H9 (cell line): ENCODE results near the gene FOXP2. TPM values are rescaled to one million over a fixed set of nuclear protein-coding genes. Genes with fewer than 3 reads are reported as not detected.

Experiments
- DNase-seq: peaks from one replicate; pipeline ENCODE4 v3.0.0-alpha.2; 2017
- H2AFZ ChIP-seq: one replicate; pipeline ENCODE4 v1.6.1; 2013; ENCODE audit warnings: mild to moderate bottlenecking, low read length, control low read depth, moderate library complexity
- H2AK5ac ChIP-seq: 2 replicates; pipeline ENCODE4 v1.6.1; 2013; ENCODE audit warnings: low read length, control low read depth, mixed read lengths; ENCODE audit not compliant: insufficient read length
- H2BK120ac ChIP-seq: one replicate; pipeline ENCODE4 v1.6.1; 2013; ENCODE audit warnings: low read depth, mild to moderate bottlenecking, low read length, control low read depth, inconsistent platforms; ENCODE audit not compliant: poor library complexity, severe bottlenecking
- H2BK12ac ChIP-seq: 2 replicates; pipeline ENCODE4 v1.6.1; 2013; ENCODE audit warnings: low read length, control low read depth, mixed read lengths, low read depth; ENCODE audit not compliant: insufficient read length
- H2BK15ac ChIP-seq: 2 replicates; pipeline ENCODE4 v1.6.1; 2013; ENCODE audit warnings: low read depth, low read length, control low read depth
- H2BK20ac ChIP-seq: one replicate; pipeline ENCODE4 v1.6.1; 2013; ENCODE audit warnings: low read depth, mild to moderate bottlenecking, low read length, control low read depth, inconsistent platforms; ENCODE audit not compliant: poor library complexity, severe bottlenecking
- H2BK5ac ChIP-seq: 2 replicates; pipeline ENCODE4 v1.6.1; 2013; ENCODE audit warnings: low read length, control low read depth, mixed read lengths; ENCODE audit not compliant: insufficient read length
- H3K14ac ChIP-seq: 2 replicates; pipeline ENCODE4 v1.6.1; 2013; ENCODE audit warnings: low read length, control low read depth; ENCODE audit not compliant: insufficient read depth
- H3K18ac ChIP-seq: 2 replicates; pipeline ENCODE4 v1.6.1; 2013; ENCODE audit warnings: low read depth, mild to moderate bottlenecking, mixed read lengths, low read length, control low read depth; ENCODE audit not compliant: insufficient read length
- H3K23ac ChIP-seq: 2 replicates; pipeline ENCODE4 v1.6.1; 2013; ENCODE audit warnings: low read length, control low read depth, mixed read lengths, low read depth; ENCODE audit not compliant: insufficient read length
- H3K23me2 ChIP-seq: 2 replicates; pipeline ENCODE4 v1.6.1; 2013; ENCODE audit warnings: low read depth, mild to moderate bottlenecking, mixed read lengths, low read length, control low read depth; ENCODE audit not compliant: insufficient read length, poor library complexity, severe bottlenecking
- H3K27ac ChIP-seq: 2 replicates; pipeline ENCODE4 v1.5.1; 2013; ENCODE audit warnings: low read length, control low read depth, mixed read lengths, low read depth; ENCODE audit not compliant: insufficient read length
- H3K27me3 ChIP-seq: 2 replicates; pipeline ENCODE4 v1.6.1; 2013; ENCODE audit warnings: low read length, control low read depth, inconsistent platforms; ENCODE audit not compliant: insufficient read depth
- H3K4ac ChIP-seq: 2 replicates; pipeline ENCODE4 v1.6.1; 2013; ENCODE audit warnings: low read depth, mild to moderate bottlenecking, control low read depth, inconsistent platforms, low read length, moderate library complexity
- H3K4me1 ChIP-seq: 2 replicates; pipeline ENCODE4 v1.6.1; 2013; ENCODE audit warnings: low read length, control low read depth, inconsistent platforms; ENCODE audit not compliant: insufficient read depth
- H3K4me2 ChIP-seq: 2 replicates; pipeline ENCODE4 v1.6.1; 2013; ENCODE audit warnings: low read length, control low read depth, mixed read lengths; ENCODE audit not compliant: insufficient read length, insufficient read depth
- H3K56ac ChIP-seq: 2 replicates; pipeline ENCODE4 v1.6.1; 2013; ENCODE audit warnings: low read depth, mild to moderate bottlenecking, mixed read lengths, low read length, control low read depth; ENCODE audit not compliant: insufficient read length
- H3K79me1 ChIP-seq: 2 replicates; pipeline ENCODE4 v1.6.1; 2013; ENCODE audit warnings: low read depth, mild to moderate bottlenecking, moderate library complexity, low read length, control low read depth, inconsistent platforms; ENCODE audit not compliant: insufficient read depth, poor library complexity, severe bottlenecking
- H3K79me2 ChIP-seq: 2 replicates; pipeline ENCODE4 v1.6.1; 2013; ENCODE audit warnings: low read length, control low read depth, inconsistent platforms; ENCODE audit not compliant: insufficient read depth
- H3K9ac ChIP-seq: 2 replicates; pipeline ENCODE4 v1.6.1; 2013; ENCODE audit warnings: low read length, control low read depth, mixed read lengths; ENCODE audit not compliant: insufficient read length; ENCODE audit errors: extremely low read depth
- H3K9me3 ChIP-seq: one replicate; pipeline ENCODE4 v1.6.1; 2013; ENCODE audit warnings: low read depth, low read length, inconsistent platforms; ENCODE audit not compliant: control insufficient read depth
- H3T11ph ChIP-seq: one replicate; pipeline ENCODE4 v1.6.1; 2013; ENCODE audit warnings: mild to moderate bottlenecking, low read length, control low read depth, inconsistent platforms
- H4K20me1 ChIP-seq: one replicate; pipeline ENCODE4 v1.6.1; 2013; ENCODE audit not compliant: control insufficient read depth, insufficient read length, insufficient read depth
- H4K5ac ChIP-seq: 2 replicates; pipeline ENCODE4 v1.6.1; 2013; ENCODE audit warnings: low read depth, mild to moderate bottlenecking, mixed read lengths, low read length, control low read depth; ENCODE audit not compliant: insufficient read length
- H4K8ac ChIP-seq: replicated peaks from 2 replicates; pipeline ENCODE4 v1.6.1; 2013; ENCODE audit warnings: low read length, control low read depth, mixed read lengths, low read depth; ENCODE audit not compliant: insufficient read length
- H4K91ac ChIP-seq: 2 replicates; pipeline ENCODE4 v1.6.1; 2013; ENCODE audit warnings: low read depth, mild to moderate bottlenecking, moderate library complexity, mixed read lengths, low read length, control low read depth; ENCODE audit not compliant: insufficient read length
- H3K27ac Mint-ChIP-seq, 3 experiments: 2 replicates in 2 of 3; 3 replicates in 1 of 3; pipeline ENCODE4 v1.8.0; 2020 to 2021; ENCODE audit warnings: mixed read lengths in 3 of 3, mild to moderate bottlenecking in 1 of 3, moderate library complexity in 1 of 3
- H3K27me3 Mint-ChIP-seq: 2 replicates; pipeline ENCODE4 v1.8.0; 2021; ENCODE audit warnings: low read depth, mild to moderate bottlenecking, moderate library complexity, mixed read lengths
- H3K36me3 Mint-ChIP-seq, 3 experiments: 2 replicates in 2 of 3; 3 replicates in 1 of 3; pipeline ENCODE4 v1.8.0; 2020 to 2021; ENCODE audit warnings: low read depth in 3 of 3, mixed read lengths in 3 of 3; ENCODE audit not compliant: insufficient read depth in 1 of 3
- H3K4me1 Mint-ChIP-seq, 2 experiments: 2 replicates each; pipeline ENCODE4 v1.8.0; 2020; ENCODE audit warnings: mixed read lengths in 2 of 2
- H3K4me3 Mint-ChIP-seq, 2 experiments: 2 replicates in 1 of 2; 3 replicates in 1 of 2; pipeline ENCODE4 v1.8.0; 2020 to 2021; ENCODE audit warnings: mild to moderate bottlenecking in 2 of 2, mixed read lengths in 2 of 2, moderate library complexity in 1 of 2
- H3K9me3 Mint-ChIP-seq, 2 experiments: 2 replicates in 1 of 2; 3 replicates in 1 of 2; pipeline ENCODE4 v1.8.0; 2020; ENCODE audit warnings: mild to moderate bottlenecking in 2 of 2, mixed read lengths in 2 of 2, moderate library complexity in 1 of 2
- CTCF ChIP-seq: fragments of 200-600 bp; sonication (generic); conservative IDR thresholded peaks from 3 replicates; pipeline ENCODE4 v1.8.0; 2021; ENCODE audit warnings: antibody characterized with exemption, mild to moderate bottlenecking
- WGBS: extraction: QIAGEN DNeasy Blood & Tissue Kit; methylation state at CpG from one replicate; pipeline ENCODE4 v1.1.7; 2013; ENCODE audit warnings: missing lambda C conversion rate, low lambda C conversion rate, mixed read lengths; ENCODE audit not compliant: insufficient read length; ENCODE audit errors: extremely low coverage; 5-methylcytosine and 5-hydroxymethylcytosine counted together
- total RNA-seq: library from RNA; stranded (reverse); gene quantifications from 2 replicates; pipeline ENCODE4 v1.2.1, GENCODE V29; 2021

FOXP2 gene
- total RNA-seq, 1 experiment from 2014 or later, result not detected

GRCh38 chr7:114472896-114473512 is 58.4 kb downstream of the FOXP2 start:
- peaks cover 1% of the 10 kb centered on the region in 2 experiments; a peak in 1 of 4 replicates for H3K4me1 Mint-ChIP-seq

More at GRCh38 chr7:114472896-114473512, 58.4 kb downstream of the FOXP2 start:
- WGBS, result no CpG with 5 or more reads among the region's 6 CpGs
- no peak overlapping the region for H2BK12ac ChIP-seq
- no peak overlapping the region for H3K27ac ChIP-seq
- H3T11ph ChIP-seq, result no peak overlapping the region
- no peak overlapping the region for H4K8ac ChIP-seq
- TF ChIP-seq CTCF, result no peak
- no peaks in the 10 kb centered on the region for H3K9me3 Mint-ChIP-seq
- no peaks in the 10 kb centered on the region for H3K79me1 ChIP-seq
- no peak overlapping the region for H2BK5ac ChIP-seq
- no peak overlapping the region for H3K27ac Mint-ChIP-seq
- H3K56ac ChIP-seq, result no peak overlapping the region
- no peak overlapping the region for H2BK15ac ChIP-seq
- H2BK20ac ChIP-seq, result no peak overlapping the region
- H3K4me2 ChIP-seq, result no peak overlapping the region
- H3K36me3 Mint-ChIP-seq, result no peaks in the 10 kb centered on the region
- H3K4me1 ChIP-seq, result no peaks in the 10 kb centered on the region
- H4K20me1 ChIP-seq, result no peaks in the 10 kb centered on the region
- no peaks in the 10 kb centered on the region for H3K79me2 ChIP-seq
- H2AK5ac ChIP-seq, result no peak overlapping the region
- no peak overlapping the region for H2BK120ac ChIP-seq
- H2AFZ ChIP-seq, result no peak overlapping the region
- H3K27me3 Mint-ChIP-seq, result no peaks in the 10 kb centered on the region
- H3K18ac ChIP-seq, result no peak overlapping the region
- no peaks in the 10 kb centered on the region for H3K23me2 ChIP-seq
- H3K14ac ChIP-seq, result no peak overlapping the region
- H3K23ac ChIP-seq, result no peak overlapping the region
- no peak overlapping the region for H3K4me3 Mint-ChIP-seq
- DNase-seq, result no peak
- H4K91ac ChIP-seq, result no peak overlapping the region
- no peak overlapping the region for H4K5ac ChIP-seq
- no peaks in the 10 kb centered on the region for H3K9me3 ChIP-seq
- no peak overlapping the region for H3K9ac ChIP-seq
- H3K4ac ChIP-seq, result no peak overlapping the region
- H3K27me3 ChIP-seq, result no peaks in the 10 kb centered on the region
